ENCODE results near the gene STOML3.
A peak's percentile ranks its signal among the peaks of the same experiment; 100 is the strongest.
"Not testable (repeated sequence)": the region's sequence is repeated elsewhere in the genome, so short reads cannot be mapped to it uniquely, and the experiment has no call there.

The STOML3 gene

GRCh38 chr13:38990693-38991092 lies at the start of gene STOML3:
TSS of gene STOML3 (minus strand) at chr13:38990831. CDS start at chr13:38990721, 110 bp downstream.
- DNase-seq (ENCODE audit: low spot score) = no peak

- no peak for DNase-seq (ENCODE audit: low spot score)
Measured at GRCh38 chr13:39040206-39040605, 49.6 kb upstream of the STOML3 start.

GRCh38 chr13:39039041-39039440 lies 48.4 kb upstream of the STOML3 start:
- no peak for DNase-seq (ENCODE audit: low spot score)

GRCh38 chr13:39038569-39039030 lies 48.0 kb upstream of the STOML3 start:
- peak; percentile 10 for DNase-seq (ENCODE audit: low spot score)

- peak; percentile 77 for DNase-seq (ENCODE audit: low spot score)
Measured at GRCh38 chr13:39037880-39038568, 47.4 kb upstream of the STOML3 start, which contains the start of the genes NHLRC3 and PROSER1. TSS of gene NHLRC3 (plus strand) at chr13:39038456. CDS start at chr13:39038640, 184 bp downstream. TSS of gene PROSER1 (minus strand) at chr13:39038089. CDS start at chr13:39037242, 847 bp downstream.

GRCh38 chr13:39037410-39037879 lies 46.8 kb upstream of the STOML3 start:
- no peak for DNase-seq (ENCODE audit: low spot score)

GRCh38 chr13:39036212-39036611 lies 45.6 kb upstream of the STOML3 start:
- DNase-seq (ENCODE audit: low spot score) = no peak

GRCh38 chr13:39035799-39036198 lies 45.2 kb upstream of the STOML3 start:
- no peak for DNase-seq (ENCODE audit: low spot score)

- no peak for DNase-seq (ENCODE audit: low spot score)
Measured at GRCh38 chr13:39035204-39035603, 44.6 kb upstream of the STOML3 start.

- no peak for DNase-seq (ENCODE audit: low spot score)
Measured at GRCh38 chr13:39034085-39034484, 43.5 kb upstream of the STOML3 start.

GRCh38 chr13:39032150-39032549 lies 41.5 kb upstream of the STOML3 start:
- no peak for DNase-seq (ENCODE audit: low spot score)

GRCh38 chr13:39025433-39025839 lies 34.8 kb upstream of the STOML3 start:
- DNase-seq (ENCODE audit: low spot score) = no peak

- DNase-seq (ENCODE audit: low spot score) = no peak
Measured at GRCh38 chr13:39023761-39024160, 33.1 kb upstream of the STOML3 start.

GRCh38 chr13:39023316-39023715 lies 32.7 kb upstream of the STOML3 start:
- DNase-seq (ENCODE audit: low spot score) = no peak

GRCh38 chr13:39020853-39021462 lies 30.3 kb upstream of the STOML3 start:
- DNase-seq (ENCODE audit: low spot score) = no peak

- peak; percentile 39 for DNase-seq (ENCODE audit: low spot score)
Measured at GRCh38 chr13:39016787-39017186, 26.2 kb upstream of the STOML3 start.

- DNase-seq (ENCODE audit: low spot score) = no peak
Measured at GRCh38 chr13:39016087-39016486, 25.5 kb upstream of the STOML3 start.

- no peak for DNase-seq (ENCODE audit: low spot score)
Measured at GRCh38 chr13:39013462-39013861, 22.8 kb upstream of the STOML3 start.

GRCh38 chr13:39012608-39013007 lies 22.0 kb upstream of the STOML3 start:
- DNase-seq (ENCODE audit: low spot score) = no peak

GRCh38 chr13:39006371-39007111 lies 15.9 kb upstream of the STOML3 start:
- not testable (repeated sequence) for DNase-seq (ENCODE audit: low spot score)

- DNase-seq (ENCODE audit: low spot score) = no peak
Measured at GRCh38 chr13:38998739-38999138, 8.1 kb upstream of the STOML3 start.

GRCh38 chr13:38993381-38993780 lies 2.8 kb upstream of the STOML3 start:
- no peak for DNase-seq (ENCODE audit: low spot score)

- no peak for DNase-seq (ENCODE audit: low spot score)
Measured at GRCh38 chr13:38981096-38981495, 9.5 kb downstream of the STOML3 start.

Measured in AG08396 (cell line).